Upper lobe of right lung (tissue), 1 donor: ENCODE results near the gene EHD4. TPM values are rescaled to one million over a fixed set of nuclear protein-coding genes. Genes with fewer than 3 reads are reported as not detected.

Experiments
- ATAC-seq: fragments of 200-7000 bp; cut with Tn5 transposase; one replicate; pipeline ENCODE4 v1.9.1; 2020; ENCODE audit warnings: mild to moderate bottlenecking, moderate library complexity
- DNase-seq: peaks from one replicate; pipeline ENCODE4 v3.0.0-alpha.2; 2020
- H3K27ac ChIP-seq: fragments of 200-600 bp; one replicate; pipeline ENCODE4 v1.8.0; 2022
- H3K27me3 ChIP-seq: fragments of 200-600 bp; one replicate; pipeline ENCODE4 v1.8.0; 2022; ENCODE audit warnings: mild to moderate bottlenecking
- H3K36me3 ChIP-seq: fragments of 200-600 bp; one replicate; pipeline ENCODE4 v1.8.0; 2022
- H3K4me1 ChIP-seq: fragments of 200-600 bp; one replicate; pipeline ENCODE4 v1.8.0; 2022
- H3K4me3 ChIP-seq: fragments of 200-600 bp; one replicate; pipeline ENCODE4 v1.8.0; 2022; ENCODE audit warnings: mild to moderate bottlenecking
- H3K9me3 ChIP-seq: fragments of 200-600 bp; one replicate; pipeline ENCODE4 v1.8.0; 2022
- CTCF ChIP-seq: fragments of 200-600 bp; IDR thresholded peaks from one replicate; pipeline ENCODE4 v1.8.0; 2022; ENCODE audit warnings: antibody characterized with exemption
- intact Hi-C: fragments of 100-400 bp; cut with DNase I; formaldehyde crosslinking; loops from one replicate; pipeline ENCODE4 v1.11.0; 2022
- total RNA-seq: library from RNA; stranded (reverse); fragmentation: NEBNext Ultra II Directional; extraction: Animal tissue kit (Norgen Biotek cat#: 25700); gene quantifications from one replicate; pipeline ENCODE4 v1.2.1, GENCODE V29; 2021
- donor health status: DM: no; HTN: yes; CAD: no; lungs with severe emphysema.

The EHD4 gene
- total RNA-seq, 1 donor from 2014 or later = 39.5 TPM

- Histone ChIP-seq H3K4me1 (no peaks in the 10 kb centered on the region), H3K9me3 (no peaks in the 10 kb centered on the region), H3K27me3 (no peaks in the 10 kb centered on the region), H3K27ac (no peak overlapping the region), H3K4me3 (no peak overlapping the region), H3K36me3 (no peaks in the 10 kb centered on the region)
- DNase-seq = peak; percentile 51
- no peak for TF ChIP-seq CTCF
- intact Hi-C loops = no loop called here
- no peak for ATAC-seq
Measured at GRCh38 chr15:42014406-42014805, 42.0 kb upstream of the EHD4 start.

GRCh38 chr15:42012928-42013482 lies 40.6 kb upstream of the EHD4 start:
- peak overlapping the region; percentile 60 for H3K27ac ChIP-seq
- H3K4me1 ChIP-seq = no peaks in the 10 kb centered on the region
- intact Hi-C loops = no loop called here
- no peak overlapping the region for H3K4me3 ChIP-seq
- DNase-seq (peak; percentile 78), ATAC-seq (peak; percentile 62)
- H3K27me3 ChIP-seq = no peaks in the 10 kb centered on the region
- H3K9me3 ChIP-seq = no peaks in the 10 kb centered on the region
- TF ChIP-seq CTCF = no peak
- H3K36me3 ChIP-seq = no peaks in the 10 kb centered on the region

GRCh38 chr15:42012241-42012640 lies 39.9 kb upstream of the EHD4 start:
- ATAC-seq (peak; percentile 84), DNase-seq (peak; percentile 84)

GRCh38 chr15:42011074-42011473 lies 38.7 kb upstream of the EHD4 start:
- ATAC-seq (no peak), DNase-seq (no peak)
- no peaks in the 10 kb centered on the region for H3K27me3 ChIP-seq
- no peaks in the 10 kb centered on the region for H3K4me1 ChIP-seq
- no peaks in the 10 kb centered on the region for H3K36me3 ChIP-seq
- H3K27ac ChIP-seq = no peak overlapping the region
- H3K4me3 ChIP-seq = no peak overlapping the region
- intact Hi-C loops = no loop called here
- no peak for TF ChIP-seq CTCF
- no peaks in the 10 kb centered on the region for H3K9me3 ChIP-seq

More at GRCh38 chr15:42012241-42012640, 39.9 kb upstream of the EHD4 start:
- intact Hi-C loops = no loop called here
- H3K27me3 ChIP-seq = no peaks in the 10 kb centered on the region
- H3K9me3 ChIP-seq = no peaks in the 10 kb centered on the region
- H3K4me1 ChIP-seq = no peaks in the 10 kb centered on the region
- TF ChIP-seq CTCF = no peak
- H3K36me3 ChIP-seq = no peaks in the 10 kb centered on the region
- no peak overlapping the region for H3K4me3 ChIP-seq
- H3K27ac ChIP-seq = peak overlapping the region; percentile 60

- H3K27me3 ChIP-seq = no peaks in the 10 kb centered on the region
- no peaks in the 10 kb centered on the region for H3K36me3 ChIP-seq
- DNase-seq (no peak), ATAC-seq (no peak)
- H3K27ac ChIP-seq = no peak overlapping the region
- no peak overlapping the region for H3K4me3 ChIP-seq
- H3K9me3 ChIP-seq = no peaks in the 10 kb centered on the region
- no peaks in the 10 kb centered on the region for H3K4me1 ChIP-seq
- intact Hi-C loops = no loop called here
- no peak for TF ChIP-seq CTCF
Measured at GRCh38 chr15:42010434-42010833, 38.1 kb upstream of the EHD4 start.

- intact Hi-C loops = no loop called here
- no peak overlapping the region for H3K4me3 ChIP-seq
- no peaks in the 10 kb centered on the region for H3K27me3 ChIP-seq
- H3K9me3 ChIP-seq = no peaks in the 10 kb centered on the region
- no peaks in the 10 kb centered on the region for H3K36me3 ChIP-seq
- DNase-seq (no peak), ATAC-seq (no peak)
- no peak overlapping the region for H3K27ac ChIP-seq
- no peaks in the 10 kb centered on the region for H3K4me1 ChIP-seq
- TF ChIP-seq CTCF = no peak
Measured at GRCh38 chr15:42009474-42009873, 37.1 kb upstream of the EHD4 start.
